ENCODE data around the gene NEBL.

DNA sequence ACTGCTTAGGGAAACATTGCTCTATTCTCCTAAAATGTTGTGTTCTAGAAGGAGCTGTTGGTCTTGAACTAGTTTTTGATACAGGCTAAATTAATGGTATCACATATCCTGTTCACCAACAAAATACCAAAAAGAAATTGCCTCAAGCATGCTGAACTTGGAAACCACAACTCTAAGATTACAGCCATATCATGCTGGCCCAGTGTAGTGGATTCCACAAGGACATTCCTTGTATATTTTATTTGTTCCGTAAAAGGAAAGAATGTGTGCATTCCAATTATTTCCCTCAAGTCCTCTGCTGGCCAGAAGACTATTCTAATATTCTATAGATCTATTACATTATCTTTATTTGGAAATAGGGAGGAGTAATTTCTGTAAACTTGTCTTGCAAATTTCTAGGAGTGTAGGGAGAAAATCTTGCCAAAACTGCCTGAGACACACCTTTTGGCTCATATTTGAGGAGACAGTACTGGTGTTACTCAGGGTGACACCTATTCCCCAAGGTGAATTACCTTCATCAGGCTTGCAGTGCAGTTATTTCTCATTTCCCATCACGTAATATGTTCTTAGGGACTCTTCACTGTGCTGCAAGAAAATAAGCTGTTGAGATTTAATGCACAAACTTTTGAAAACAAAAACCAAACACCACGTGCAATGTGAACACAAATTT lies 1.9 kb upstream of the NEBL start:
- TF ChIP-seq HOXC10 (CRISPR knock-in tag; IDR thresholded peaks at IDR 0.05) (no peak), ZNF302 (tag by site-specific recombination; IDR thresholded peaks at IDR 0.05; ENCODE audit: low read depth) (no peak), CTCF (tag by site-specific recombination; IDR thresholded peaks at IDR 0.05) (no peak), SP2 (tag by site-specific recombination; IDR thresholded peaks at IDR 0.05) (no peak), ZNF658 (tag by site-specific recombination; IDR thresholded peaks at IDR 0.05) (no peak)
- TF ChIP-seq, protein P1, sequence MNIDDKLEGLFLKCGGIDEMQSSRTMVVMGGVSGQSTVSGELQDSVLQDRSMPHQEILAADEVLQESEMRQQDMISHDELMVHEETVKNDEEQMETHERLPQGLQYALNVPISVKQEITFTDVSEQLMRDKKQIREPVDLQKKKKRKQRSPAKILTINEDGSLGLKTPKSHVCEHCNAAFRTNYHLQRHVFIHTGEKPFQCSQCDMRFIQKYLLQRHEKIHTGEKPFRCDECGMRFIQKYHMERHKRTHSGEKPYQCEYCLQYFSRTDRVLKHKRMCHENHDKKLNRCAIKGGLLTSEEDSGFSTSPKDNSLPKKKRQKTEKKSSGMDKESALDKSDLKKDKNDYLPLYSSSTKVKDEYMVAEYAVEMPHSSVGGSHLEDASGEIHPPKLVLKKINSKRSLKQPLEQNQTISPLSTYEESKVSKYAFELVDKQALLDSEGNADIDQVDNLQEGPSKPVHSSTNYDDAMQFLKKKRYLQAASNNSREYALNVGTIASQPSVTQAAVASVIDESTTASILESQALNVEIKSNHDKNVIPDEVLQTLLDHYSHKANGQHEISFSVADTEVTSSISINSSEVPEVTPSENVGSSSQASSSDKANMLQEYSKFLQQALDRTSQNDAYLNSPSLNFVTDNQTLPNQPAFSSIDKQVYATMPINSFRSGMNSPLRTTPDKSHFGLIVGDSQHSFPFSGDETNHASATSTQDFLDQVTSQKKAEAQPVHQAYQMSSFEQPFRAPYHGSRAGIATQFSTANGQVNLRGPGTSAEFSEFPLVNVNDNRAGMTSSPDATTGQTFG (tag by site-specific recombination; IDR thresholded peaks at IDR 0.05; ENCODE audit: borderline replicate concordance): no peak

Measured in HEK293 (cell line).